HepG2 (cell line): Measurements from ENCODE around the gene BMP8B. TPM values are rescaled to one million over a fixed set of nuclear protein-coding genes. Genes with fewer than 3 reads are reported as not detected.

ENCODE experiments used
- ATAC-seq: fragments of 200-7000 bp; cut with Tn5 transposase; 3 replicates; pipeline ENCODE4 v1.9.1; 2020; ENCODE audit warnings: mild to moderate bottlenecking, moderate library complexity
- BruUV-seq: library from RNA; stranded (reverse); fragments of 400-500 nt; replicated peaks from 2 replicates; lab custom pipeline; 2021; lab: Mats Ljungman, UMichigan
- CTCF ChIA-PET: fragments of 300-600 bp; formaldehyde crosslinking; extraction: SDS; loops from one replicate; lab custom pipeline; 2021; ENCODE audit warnings: low total read pairs, inconsistent platforms, low intra/inter-chr PET ratio; lab: Yijun Ruan, JAX
- POLR2A ChIA-PET: fragments of 350-600 bp; sonication (Branson Sonifier 250); formaldehyde crosslinking; loops from one replicate; lab custom pipeline; 2020; ENCODE audit warnings: antibody characterized with exemption, inconsistent platforms; lab: Yijun Ruan, JAX
- DNase-seq: peaks from one replicate; pipeline ENCODE4 v3.0.0-alpha.2; 2015; ENCODE audit warnings: low spot score
- FAIRE-seq: peaks from 3 replicates; lab custom pipeline; 2011; peaks lifted over from hg19 to GRCh38; lab: Jason Lieb, UNC
- H2AFZ ChIP-seq: one replicate; pipeline ENCODE4 v1.6.1; 2011; ENCODE audit warnings: low read length, inconsistent platforms
- H3K27ac ChIP-seq: fragments of 300-600 bp; 3 replicates; pipeline ENCODE4 v1.8.0; 2011; ENCODE audit warnings: mixed run types, mild to moderate bottlenecking, mixed read lengths, low read length, inconsistent platforms; ENCODE audit not compliant: insufficient read depth; ENCODE audit errors: extremely low read length
- H3K27me3 ChIP-seq, 2 experiments: fragments of 200-600 bp in 1 of 2; 2 replicates in 1 of 2; 3 replicates in 1 of 2; pipeline versions ENCODE4 v1.6.0 to v1.8.0; 2011; ENCODE audit warnings: low read length in 2 of 2, mild to moderate bottlenecking in 2 of 2, moderate library complexity in 2 of 2, inconsistent platforms in 1 of 2; ENCODE audit not compliant: insufficient read depth in 2 of 2, control insufficient read depth in 1 of 2
- H3K36me3 ChIP-seq, 2 experiments: fragments of 200-600 bp in 1 of 2; replicated peaks in 1 of 2; 2 replicates in 1 of 2; 3 replicates in 1 of 2; pipeline versions ENCODE4 v1.5.1 to v1.8.0; 2011; ENCODE audit warnings: low read length in 2 of 2, inconsistent platforms in 1 of 2; ENCODE audit not compliant: insufficient read depth in 2 of 2, control insufficient read depth in 1 of 2
- H3K4me1 ChIP-seq: 2 replicates; pipeline ENCODE4 v1.5.1; 2012; ENCODE audit warnings: low read length, inconsistent platforms; ENCODE audit not compliant: insufficient read depth
- H3K4me2 ChIP-seq: 2 replicates; pipeline ENCODE4 v1.6.0; 2011; ENCODE audit warnings: low read depth, low read length, inconsistent platforms
- H3K4me3 ChIP-seq, 3 experiments: fragments of 200-600 bp in 1 of 3; sonication (generic), shearing (Covaris generic) in 1 of 3; replicated peaks in 1 of 3; 2 replicates each; pipeline ENCODE4 v1.5.1; 2011 to 2016; ENCODE audit warnings: low read length in 3 of 3, inconsistent platforms in 2 of 3, low read depth in 2 of 3, mild to moderate bottlenecking in 2 of 3, control low read depth in 1 of 3, mixed read lengths in 1 of 3; ENCODE audit not compliant: insufficient read depth in 1 of 3
- H3K79me2 ChIP-seq: one replicate; pipeline ENCODE4 v1.6.1; 2011; ENCODE audit warnings: low read length, inconsistent platforms; ENCODE audit not compliant: insufficient read depth
- H3K9ac ChIP-seq: 2 replicates; pipeline ENCODE4 v1.6.0; 2011; ENCODE audit warnings: mild to moderate bottlenecking, low read depth, low read length, inconsistent platforms; ENCODE audit not compliant: insufficient read depth
- H3K9me3 ChIP-seq: 2 replicates; pipeline ENCODE4 v1.5.1; 2012; ENCODE audit warnings: mild to moderate bottlenecking, low read length
- H4K20me1 ChIP-seq: 2 replicates; pipeline ENCODE4 v1.6.0; 2011; ENCODE audit warnings: inconsistent platforms, mild to moderate bottlenecking, low read length, moderate library complexity; ENCODE audit not compliant: insufficient read depth
- AFF4 ChIP-seq: sonication (generic); formaldehyde crosslinking; IDR thresholded peaks from 2 replicates; pipeline ENCODE4 v1.4.0; 2020; ENCODE audit warnings: missing genetic modification reagents
- ARHGAP35 ChIP-seq: sonication (generic); formaldehyde crosslinking; IDR thresholded peaks from 2 replicates; pipeline ENCODE4 v1.9.0; 2022; ENCODE audit warnings: mild to moderate bottlenecking, inconsistent platforms, moderate library complexity, missing genetic modification reagents, borderline replicate concordance
- DDIT3 ChIP-seq: sonication (generic); formaldehyde crosslinking; IDR thresholded peaks from 2 replicates; pipeline ENCODE4 v1.4.0; 2020; ENCODE audit warnings: mild to moderate bottlenecking, missing genetic modification reagents
- EZH2 ChIP-seq: conservative IDR thresholded peaks from 2 replicates; pipeline ENCODE4 v1.6.1; 2012; ENCODE audit warnings: mild to moderate bottlenecking, low read depth, low read length, moderate library complexity
- KDM5A ChIP-seq: fragments of 200-600 bp; sonication (generic); IDR thresholded peaks from 2 replicates; pipeline ENCODE4 v1.7.0; 2018; ENCODE audit warnings: antibody characterized with exemption, mild to moderate bottlenecking, low read length, borderline replicate concordance
- KLF6 ChIP-seq: IDR thresholded peaks from 2 replicates; pipeline ENCODE4 v1.8.0; 2016; ENCODE audit warnings: missing biosample characterization, missing genetic modification reagents
- KLF9 ChIP-seq: IDR thresholded peaks from 2 replicates; pipeline ENCODE4 v1.6.1; 2016; ENCODE audit warnings: low read depth
- MTF2 ChIP-seq: sonication (generic); formaldehyde crosslinking; IDR thresholded peaks from 2 replicates; pipeline ENCODE4 v1.5.0; 2020; ENCODE audit warnings: missing genetic modification reagents, borderline replicate concordance
- NFYB ChIP-seq: sonication (generic); formaldehyde crosslinking; IDR thresholded peaks from 2 replicates; pipeline ENCODE4 v1.4.0; 2020; ENCODE audit warnings: missing genetic modification reagents
- SOX6 ChIP-seq, 2 experiments: fragments of 450-650 bp in 1 of 2; sonication (generic) in 1 of 2; formaldehyde crosslinking in 1 of 2; IDR thresholded peaks; 2 replicates each; pipeline versions ENCODE4 v1.4.0 to v1.6.1; 2017 to 2020; ENCODE audit warnings: antibody characterized with exemption in 1 of 2, mild to moderate bottlenecking in 1 of 2, missing genetic modification reagents in 1 of 2
- TBL1XR1 ChIP-seq: fragments of 150-350 bp; IDR thresholded peaks from 2 replicates; pipeline ENCODE4 v1.6.1; 2014; ENCODE audit warnings: borderline replicate concordance, low read length; ENCODE audit not compliant: partially characterized antibody
- YEATS4 ChIP-seq: sonication (generic); formaldehyde crosslinking; IDR thresholded peaks from 2 replicates; pipeline ENCODE4 v1.4.0; 2020; ENCODE audit warnings: missing genetic modification reagents, borderline replicate concordance
- ZNF24 ChIP-seq: fragments of 450-650 bp; IDR thresholded peaks from 2 replicates; pipeline ENCODE4 v1.6.1; 2017; ENCODE audit warnings: antibody characterized with exemption, mild to moderate bottlenecking
- ZSCAN25 ChIP-seq: sonication (generic); formaldehyde crosslinking; IDR thresholded peaks from 2 replicates; pipeline ENCODE4 v1.8.0; 2022; ENCODE audit warnings: mild to moderate bottlenecking, missing genetic modification reagents
- WGBS: methylation state at CpG from one replicate; pipeline ENCODE4 v1.1.6; 2017; ENCODE audit warnings: low lambda C conversion rate; 5-methylcytosine and 5-hydroxymethylcytosine counted together
- in situ Hi-C: cut with HindIII; loops from 2 replicates; pipeline ENCODE4 v1.10.0; 2017; ENCODE audit warnings: low pct_unique_long_range_greater_than_20kb; ENCODE audit not compliant: extremely low pct_ligation_motif_present
- intact Hi-C: fragments of 100-400 bp; cut with micrococcal nuclease; formaldehyde crosslinking; loops from one replicate; pipeline ENCODE4 v1.10.0; 2022; ENCODE audit not compliant: unreplicated experiment
- polyA plus RNA-seq, 8 experiments: library from polyadenylated mRNA; depleted of rRNA in 3 of 8; stranded (reverse) in 7 of 8; unstranded in 1 of 8; fragments of >200 nt; fragmentation: Illumina TruSeq in 4 of 8; extraction: Trizol in 4 of 8; gene quantifications; 2 replicates each; pipeline versions ENCODE4 v1.2.1 to v1.2.3, GENCODE V29; 2011 to 2016; ENCODE audit warnings: low read depth in 4 of 8, missing spikeins in 1 of 8, mixed read lengths in 1 of 8; ENCODE audit not compliant: insufficient read depth in 1 of 8
- total RNA-seq, 5 experiments: library from RNA; depleted of rRNA; stranded (reverse); fragments of >200 nt; fragmentation: Illumina TruSeq; extraction: Trizol; gene quantifications; 2 replicates each; pipeline ENCODE4 v1.2.3, GENCODE V29; 2016; ENCODE audit warnings: low read depth in 1 of 5

The BMP8B gene
- total and polyA plus RNA-seq, 2 of the 13 experiments (the other 11 are each of a cell fraction or from before 2014, with no cell fraction given) = 0.29 to 0.41 TPM

- TF ChIP-seq KLF9 (CRISPR knock-in tag) (no peak), EZH2 (no peak), SOX6 (IDR thresholded peaks at IDR 0.05) (no peak), SOX6 (CRISPR knock-in tag; IDR thresholded peaks at IDR 0.05) (no peak), DDIT3 (CRISPR knock-in tag) (no peak)
Observed at GRCh38 chr1:39726600-39726999, 62.1 kb downstream of the BMP8B start (continued).

- H3K4me2 ChIP-seq = no peak overlapping the region
- intact Hi-C loops = loop anchor here (5.0 kb wide), 1 partner anchor 50 kb away; the partner anchor contains the start of gene NT5C1A
- WGBS = 0% methylated on average over 2 of the region's 2 CpGs
- no peak overlapping the region for H2AFZ ChIP-seq
- FAIRE-seq (no peak), DNase-seq (no peak), ATAC-seq (no peak)
- no peaks in the 10 kb centered on the region for H3K79me2 ChIP-seq
- BruUV-seq = no TSS peak
- H4K20me1 ChIP-seq = no peaks in the 10 kb centered on the region
- peaks cover 0 to 7% of the 10 kb centered on the region in 2 experiments; a peak in 1 of 5 replicates for H3K27me3 ChIP-seq
- ChIA-PET POLR2A (no interaction called here), CTCF (no interaction called here)
- no peaks in the 10 kb centered on the region for H3K36me3 ChIP-seq
- H3K27ac ChIP-seq = no peak overlapping the region
- no peaks in the 10 kb centered on the region for H3K9me3 ChIP-seq
- in situ Hi-C loops = loop anchor here (10.0 kb wide), 1 partner anchor 118 kb away; no protein-coding TSS in a partner anchor
- TF ChIP-seq ARHGAP35 (no peak), ZNF24 (peak; percentile 43; the same call in 1 of the 2 replicates)
- H3K4me3 ChIP-seq = no peak overlapping the region
- H3K4me1 ChIP-seq = no peaks in the 10 kb centered on the region
- no peak overlapping the region for H3K9ac ChIP-seq
Observed at GRCh38 chr1:39722495-39722894, 66.2 kb downstream of the BMP8B start.

GRCh38 chr1:39721664-39722063 is 67.0 kb downstream of the BMP8B start:
- intact Hi-C loops = loop anchor here (5.0 kb wide), 1 partner anchor 49 kb away; the partner anchor contains the start of gene NT5C1A
- Histone ChIP-seq H3K9me3 (no peaks in the 10 kb centered on the region), H3K4me2 (no peak overlapping the region), H3K79me2 (no peaks in the 10 kb centered on the region), H3K9ac (no peak overlapping the region), H3K36me3 (no peaks in the 10 kb centered on the region), H3K4me1 (no peaks in the 10 kb centered on the region), H3K27ac (no peak overlapping the region), H3K4me3 (no peak overlapping the region), H3K27me3 (peaks cover 0 to 7% of the 10 kb centered on the region in 2 experiments; a peak in 1 of 5 replicates), H4K20me1 (no peaks in the 10 kb centered on the region), H2AFZ (no peak overlapping the region)
- ATAC-seq (no peak), DNase-seq (no peak), FAIRE-seq (no peak)
- POLR2A ChIA-PET = no interaction called here
- CTCF ChIA-PET = no interaction called here
- no peak for TF ChIP-seq KDM5A
- no peak for TF ChIP-seq NFYB (CRISPR knock-in tag)
- no peak for TF ChIP-seq ZSCAN25 (CRISPR knock-in tag)
- no peak for TF ChIP-seq MTF2 (CRISPR knock-in tag)
- no peak for TF ChIP-seq TBL1XR1
- no peak for TF ChIP-seq KLF6 (CRISPR knock-in tag)
- TF ChIP-seq AFF4 (CRISPR knock-in tag) = no peak
- no peak for TF ChIP-seq YEATS4 (CRISPR knock-in tag)
- no TSS peak for BruUV-seq
- in situ Hi-C loops = loop anchor here (10.0 kb wide), 1 partner anchor 117 kb away; no protein-coding TSS in a partner anchor
